Liver (tissue), 3 donors: ENCODE results near the gene GCH1.

ENCODE experiments used
- CTCF ChIP-seq: fragments of 150-350 bp; IDR thresholded peaks from 2 replicates; pipeline ENCODE4 v1.5.1; 2017; ENCODE audit warnings: improper control_type of control experiment, low read depth, low read length; ENCODE audit not compliant: missing input control
- FOXA2 ChIP-seq: IDR thresholded peaks from 2 replicates; pipeline ENCODE4 v1.6.1; 2016; ENCODE audit warnings: antibody characterized with exemption
- JUND ChIP-seq, 2 donors: IDR thresholded peaks; 2 replicates each; pipeline ENCODE4 v1.6.1; 2016; ENCODE audit warnings: antibody characterized with exemption in 2 of 2
- RAD21 ChIP-seq, 2 donors: IDR thresholded peaks; 2 replicates each; pipeline ENCODE4 v1.6.1; 2016; ENCODE audit warnings: antibody characterized with exemption in 2 of 2, mild to moderate bottlenecking in 2 of 2
- REST ChIP-seq: IDR thresholded peaks from 2 replicates; pipeline ENCODE4 v1.6.1; 2016; ENCODE audit warnings: antibody characterized with exemption, mild to moderate bottlenecking
- TAF1 ChIP-seq: conservative IDR thresholded peaks from 2 replicates; pipeline ENCODE4 v1.6.1; 2016; ENCODE audit warnings: antibody characterized with exemption, mild to moderate bottlenecking
- donor health status: healthy.
- donor health status: healthy.

GRCh38 chr14:54822685-54823084 lies 79.9 kb downstream of the GCH1 start:
- TF ChIP-seq CTCF (no peak), REST (no peak), RAD21 (IDR thresholded peaks at IDR 0.05) (no peak), TAF1 (no peak), JUND (IDR thresholded peaks at IDR 0.05) (no peak), FOXA2 (no peak)
